ENCODE results near the gene LRRC27.
A peak's percentile ranks its signal among the peaks of the same experiment; 100 is the strongest.
"Not testable (repeated sequence)": the region's sequence is repeated elsewhere in the genome, so short reads cannot be mapped to it uniquely, and the experiment has no call there.

Gene LRRC27

DNA sequence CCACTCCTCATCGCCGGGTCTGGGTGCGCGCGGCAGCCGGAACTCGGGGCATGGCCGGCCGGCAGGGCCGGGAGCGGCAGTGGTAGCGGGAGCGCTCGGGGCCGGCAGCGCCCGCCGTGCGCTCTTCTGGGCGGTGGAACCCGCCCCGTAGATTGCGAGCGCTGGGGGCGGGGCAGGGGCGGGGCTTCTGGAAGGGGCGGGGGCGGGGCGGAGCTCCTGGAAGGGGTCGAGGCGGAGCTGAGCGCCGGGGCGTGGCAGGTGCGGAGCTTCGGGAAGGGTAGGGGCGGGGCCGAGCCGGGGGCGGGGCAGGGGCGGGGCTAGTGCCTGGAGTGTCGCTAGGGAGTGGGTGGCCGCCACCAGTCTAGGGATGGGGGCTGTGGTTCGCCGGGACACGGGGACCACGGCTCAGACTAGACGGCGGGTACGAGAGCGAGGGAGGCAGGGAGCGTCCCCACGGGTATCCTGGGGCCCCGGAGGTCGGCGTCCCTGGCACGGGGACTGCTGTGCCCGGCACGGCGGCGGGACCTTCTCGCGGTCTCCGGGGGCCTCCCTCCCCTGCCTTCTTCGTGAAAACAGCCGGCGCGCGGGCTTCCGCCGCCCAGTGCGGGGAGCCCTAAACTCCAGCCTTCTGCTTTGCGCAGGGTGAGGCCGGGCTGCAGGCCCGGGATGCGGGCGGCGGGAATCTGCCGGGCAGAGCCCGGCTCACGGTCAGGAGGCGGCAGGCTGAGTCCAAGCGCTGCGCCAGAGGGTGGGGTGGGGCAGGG, 24.0 kb upstream of the LRRC27 start, which contains the start of gene STK32C:
TSS of gene STK32C (minus strand) at position 128 of the 764 bp plus-strand sequence. CDS start at position 11, 117 bp downstream.
- H3K27ac Mint-ChIP-seq: peak within 1 kb of the TSS; percentile 74
- DNase-seq: peak; percentile 93
- peaks cover 17% of the 10 kb centered on the region for H3K4me1 Mint-ChIP-seq (ENCODE audit: low read depth)
- peaks cover 3% of the 10 kb centered on the region for H3K36me3 Mint-ChIP-seq (ENCODE audit: low read depth)
- no peaks in the 10 kb centered on the region for H3K9me3 Mint-ChIP-seq
- peaks cover 17% of the 10 kb centered on the region for H3K27me3 Mint-ChIP-seq
- peak within 1 kb of the TSS; percentile 88 for H3K4me3 Mint-ChIP-seq

DNA sequence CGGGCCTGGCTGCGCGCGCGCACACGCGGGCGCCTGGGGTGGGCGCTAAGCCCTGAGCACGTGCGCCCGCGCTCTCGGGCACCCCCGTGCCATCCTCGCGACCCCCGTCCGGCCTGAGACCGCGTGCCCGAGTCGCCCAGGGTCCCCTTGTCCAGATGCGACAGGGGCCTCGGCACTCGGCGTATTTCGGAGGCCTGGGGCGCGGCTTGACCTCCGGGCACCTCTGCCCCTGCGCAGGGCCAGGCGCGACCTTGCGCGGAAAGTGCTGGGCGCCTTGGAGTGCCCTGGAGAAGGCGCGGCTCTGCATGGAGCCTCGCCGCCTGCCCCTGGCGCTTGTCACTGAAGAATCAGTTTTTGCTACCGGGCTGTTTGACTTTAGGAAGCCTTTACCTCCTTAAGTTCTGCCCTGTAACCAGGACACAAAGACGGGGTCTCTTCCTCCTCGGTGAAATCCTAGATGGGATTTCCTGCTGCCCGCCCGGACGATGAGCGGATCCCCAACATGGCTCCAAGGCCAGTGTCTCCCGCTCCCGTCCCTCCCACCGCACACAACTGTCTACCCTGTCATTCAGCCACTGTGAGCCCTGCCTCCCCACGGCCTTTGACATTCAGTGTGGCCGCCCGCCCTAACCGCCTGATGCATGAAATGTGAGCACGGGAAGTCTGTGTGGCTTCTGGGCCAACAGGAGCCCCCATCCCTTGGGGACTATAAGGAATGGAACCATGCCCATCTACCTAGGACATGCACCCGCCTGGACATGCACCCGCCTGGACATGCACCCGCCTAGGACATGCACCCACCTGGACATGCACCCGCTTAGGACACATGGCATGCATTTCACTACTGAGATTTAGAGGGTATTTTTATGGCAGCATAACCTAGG, 23.2 kb upstream of the LRRC27 start:
- H3K4me1 Mint-ChIP-seq (ENCODE audit: low read depth): peaks cover 17% of the 10 kb centered on the region
- no peak for DNase-seq
- no peaks in the 10 kb centered on the region for H3K9me3 Mint-ChIP-seq
- H3K36me3 Mint-ChIP-seq (ENCODE audit: low read depth): peaks cover 3% of the 10 kb centered on the region
- H3K27ac Mint-ChIP-seq: no peak overlapping the region
- peak overlapping the region; percentile 62 for H3K4me3 Mint-ChIP-seq
- peaks cover 17% of the 10 kb centered on the region for H3K27me3 Mint-ChIP-seq

DNA sequence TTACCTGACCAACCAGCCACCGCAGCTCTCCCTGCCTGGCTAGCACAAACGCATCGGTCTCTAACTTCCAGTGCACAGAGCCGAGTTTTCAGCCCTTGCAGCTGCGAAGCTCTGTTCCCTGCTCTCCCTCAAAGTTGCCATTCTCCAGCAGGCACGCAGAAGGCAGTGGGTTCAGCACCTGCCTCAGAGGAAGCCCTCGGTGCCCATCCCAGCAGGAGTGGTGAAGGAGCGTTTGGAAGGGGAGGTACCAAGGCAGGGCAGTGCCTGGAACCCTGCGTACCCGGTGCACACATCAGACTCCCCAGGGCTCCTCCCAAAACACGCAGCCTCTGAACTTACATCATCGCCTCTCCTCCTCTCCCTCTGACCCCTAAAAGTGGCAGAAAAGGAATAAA, 22.5 kb upstream of the LRRC27 start:
- Mint-ChIP-seq H3K27me3 (peaks cover 17% of the 10 kb centered on the region), H3K4me1 (ENCODE audit: low read depth) (peaks cover 17% of the 10 kb centered on the region), H3K36me3 (ENCODE audit: low read depth) (peaks cover 3% of the 10 kb centered on the region), H3K9me3 (no peaks in the 10 kb centered on the region), H3K4me3 (no peak overlapping the region), H3K27ac (no peak overlapping the region)
- DNase-seq: peak; percentile 32

DNA sequence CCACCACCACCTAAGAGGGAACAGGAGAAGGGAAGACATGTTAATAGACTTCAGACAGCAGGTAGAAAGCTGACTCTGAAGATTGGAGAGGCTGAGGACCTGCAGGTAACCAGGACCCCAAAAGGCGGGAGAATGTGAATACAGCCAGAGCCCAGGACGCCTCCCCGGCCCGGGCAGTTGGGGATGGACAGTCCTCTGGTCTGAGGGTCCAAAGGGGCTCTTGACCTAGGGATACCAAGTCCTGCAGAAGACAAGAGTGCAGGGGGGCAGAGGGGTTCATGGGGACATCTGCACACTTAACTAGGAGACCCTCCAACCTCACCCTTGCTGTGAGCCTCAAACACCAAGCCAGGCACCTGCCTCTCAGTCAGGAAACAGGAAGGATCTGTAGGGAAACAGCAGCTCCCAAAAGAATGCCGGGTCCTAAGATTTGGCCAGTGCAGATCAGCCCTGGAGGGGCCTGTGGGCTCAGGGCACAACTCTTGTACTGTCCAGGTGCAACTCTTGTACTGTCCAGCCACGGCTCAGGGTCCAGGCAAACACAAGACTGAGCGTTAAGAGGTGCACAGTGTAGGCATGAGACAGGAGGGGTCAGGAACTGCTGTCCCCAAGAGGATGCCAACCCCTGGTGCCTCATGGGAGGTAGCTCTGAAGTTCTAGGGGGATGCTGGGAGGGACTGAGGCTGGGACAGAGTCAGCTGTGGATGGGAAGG, 22.0 kb upstream of the LRRC27 start:
- peaks cover 17% of the 10 kb centered on the region for H3K4me1 Mint-ChIP-seq (ENCODE audit: low read depth)
- H3K27ac Mint-ChIP-seq: no peak overlapping the region
- H3K36me3 Mint-ChIP-seq (ENCODE audit: low read depth): peaks cover 3% of the 10 kb centered on the region
- H3K27me3 Mint-ChIP-seq: peaks cover 17% of the 10 kb centered on the region
- H3K4me3 Mint-ChIP-seq: no peak overlapping the region
- no peaks in the 10 kb centered on the region for H3K9me3 Mint-ChIP-seq
- peak; percentile 30 for DNase-seq

DNA sequence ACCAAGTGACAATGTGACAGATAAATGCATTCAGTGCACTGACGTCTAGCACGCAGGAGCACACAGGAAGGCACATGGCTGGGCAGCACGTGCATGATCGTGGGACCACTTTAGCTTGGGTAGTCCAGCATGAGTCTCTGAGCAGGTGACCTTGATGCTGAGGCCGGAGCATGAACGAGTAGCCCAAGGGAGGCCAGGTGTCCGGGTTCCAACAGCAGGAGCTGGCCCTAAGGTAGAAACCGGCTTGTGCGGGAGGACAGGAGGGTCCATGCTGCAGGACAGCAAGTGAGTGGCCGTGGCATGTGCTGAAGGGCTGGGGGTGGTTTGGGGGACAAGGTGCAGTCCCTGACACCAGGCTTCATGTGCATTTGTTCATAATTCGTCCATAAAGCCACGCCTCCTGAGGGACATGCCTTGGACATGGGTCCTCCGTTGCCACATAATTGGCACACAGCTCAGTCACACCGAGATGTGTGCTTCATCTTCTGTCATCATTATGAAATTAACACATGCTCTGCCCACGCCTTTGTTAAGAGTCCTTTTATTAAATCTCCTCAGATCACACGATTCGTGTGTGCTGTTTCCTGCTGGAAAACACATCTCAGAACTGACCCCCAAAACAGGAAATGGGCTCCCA, 21.2 kb upstream of the LRRC27 start:
- peaks cover 17% of the 10 kb centered on the region for H3K4me1 Mint-ChIP-seq (ENCODE audit: low read depth)
- DNase-seq: peak; percentile 29
- H3K27me3 Mint-ChIP-seq: peaks cover 17% of the 10 kb centered on the region
- peaks cover 3% of the 10 kb centered on the region for H3K36me3 Mint-ChIP-seq (ENCODE audit: low read depth)
- H3K9me3 Mint-ChIP-seq: no peaks in the 10 kb centered on the region
- H3K27ac Mint-ChIP-seq: no peak overlapping the region
- no peak overlapping the region for H3K4me3 Mint-ChIP-seq

DNA sequence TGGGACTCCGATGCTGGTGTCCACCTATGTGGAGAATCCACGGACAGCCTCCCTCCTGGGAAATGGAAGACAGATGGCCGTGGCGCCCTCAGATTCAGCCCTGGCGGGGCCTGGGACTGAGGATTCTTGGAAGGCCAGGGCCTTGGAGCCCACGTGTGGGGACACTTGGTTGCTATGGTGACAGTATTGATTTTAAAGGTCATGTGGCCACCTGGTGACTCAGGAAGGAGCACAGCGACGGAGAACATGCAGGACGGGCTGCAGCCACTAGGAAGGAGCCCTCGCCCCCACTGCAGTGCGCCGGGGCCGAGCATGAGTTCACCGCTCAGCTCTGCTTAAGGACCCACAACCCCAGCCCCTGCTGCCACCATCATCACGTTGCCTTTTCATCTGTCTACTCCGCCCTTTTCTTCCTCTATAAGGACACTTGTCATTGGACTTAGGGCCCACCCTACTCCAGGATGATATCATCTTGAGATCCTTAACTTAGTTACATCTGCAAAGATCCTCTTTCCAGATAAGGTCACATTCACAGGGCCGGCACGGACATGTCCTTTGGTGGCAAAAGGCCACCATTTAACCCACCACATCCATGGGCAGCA, 20.6 kb upstream of the LRRC27 start:
- Mint-ChIP-seq H3K27ac (no peak overlapping the region), H3K4me3 (no peak overlapping the region), H3K36me3 (ENCODE audit: low read depth) (peaks cover 3% of the 10 kb centered on the region), H3K9me3 (no peaks in the 10 kb centered on the region), H3K4me1 (ENCODE audit: low read depth) (peaks cover 15% of the 10 kb centered on the region), H3K27me3 (peaks cover 13% of the 10 kb centered on the region)
- DNase-seq: peak; percentile 28

DNA sequence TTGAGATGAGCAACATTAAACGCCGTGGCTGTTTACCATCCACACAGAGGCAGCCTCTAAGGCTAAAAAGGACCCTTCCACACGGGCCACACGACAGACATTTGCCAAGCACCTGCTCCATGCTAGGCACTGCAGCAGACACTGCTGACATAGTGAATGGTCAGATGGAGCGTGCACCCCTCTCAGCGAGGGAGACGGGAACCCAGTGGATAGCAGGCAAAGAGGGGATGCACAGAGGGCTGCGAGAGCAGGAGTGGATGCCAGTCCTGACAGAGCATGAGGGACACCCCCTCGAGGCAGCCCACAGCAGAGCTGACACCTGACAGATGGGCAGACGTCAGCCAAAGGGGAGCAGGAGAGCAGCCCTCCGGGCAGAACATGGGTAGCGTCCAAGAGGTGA, 18.7 kb upstream of the LRRC27 start:
- Mint-ChIP-seq H3K27me3 (peaks cover 9% of the 10 kb centered on the region), H3K4me3 (no peak overlapping the region), H3K9me3 (no peaks in the 10 kb centered on the region), H3K36me3 (ENCODE audit: low read depth) (no peaks in the 10 kb centered on the region), H3K4me1 (ENCODE audit: low read depth) (peaks cover 12% of the 10 kb centered on the region), H3K27ac (no peak overlapping the region)
- no peak for DNase-seq

DNA sequence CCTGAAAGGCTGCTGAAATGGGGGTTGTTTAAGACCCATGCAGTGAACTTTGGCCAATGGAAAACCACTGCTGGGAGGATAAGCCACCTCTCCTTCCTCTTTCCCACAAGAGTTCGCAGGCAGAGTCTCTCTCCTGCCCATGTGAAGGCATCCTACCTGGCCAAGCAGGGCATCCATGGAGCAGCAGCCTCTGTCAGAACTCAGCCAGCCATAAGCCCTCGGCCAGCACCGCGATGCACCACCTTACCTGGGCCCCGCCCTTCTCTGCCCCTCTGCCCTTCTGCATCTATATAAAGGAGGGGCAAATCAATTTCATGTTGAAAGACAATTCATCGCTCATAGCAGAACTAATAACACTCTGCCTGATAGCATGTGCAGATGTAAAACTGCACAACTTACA, 18.1 kb upstream of the LRRC27 start:
- Mint-ChIP-seq H3K36me3 (ENCODE audit: low read depth) (no peaks in the 10 kb centered on the region), H3K4me3 (no peak overlapping the region), H3K9me3 (no peaks in the 10 kb centered on the region), H3K27me3 (peaks cover 9% of the 10 kb centered on the region), H3K4me1 (ENCODE audit: low read depth) (peaks cover 11% of the 10 kb centered on the region), H3K27ac (no peak overlapping the region)
- DNase-seq: no peak

DNA sequence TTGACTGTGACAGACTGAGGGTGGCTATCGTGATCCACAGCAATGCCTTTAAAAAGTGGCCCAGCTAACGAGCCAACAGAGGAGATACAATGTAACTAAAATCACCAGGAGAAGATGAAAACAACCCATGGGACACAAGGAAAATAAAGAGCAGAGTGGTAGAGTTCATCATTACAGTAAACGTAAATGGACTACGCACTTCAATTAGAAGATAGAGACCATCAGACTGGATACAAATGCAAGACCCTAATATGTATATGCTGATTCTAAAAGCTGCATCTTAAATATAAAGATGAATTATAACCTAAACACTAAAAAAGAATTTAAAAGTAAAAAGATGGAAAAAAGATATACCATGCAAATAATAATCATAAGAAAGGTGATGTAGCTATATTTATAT, 17.7 kb upstream of the LRRC27 start:
- Mint-ChIP-seq H3K27ac (no peak overlapping the region), H3K4me1 (ENCODE audit: low read depth) (peaks cover 8% of the 10 kb centered on the region), H3K36me3 (ENCODE audit: low read depth) (no peaks in the 10 kb centered on the region), H3K9me3 (no peaks in the 10 kb centered on the region), H3K4me3 (no peak overlapping the region), H3K27me3 (peaks cover 6% of the 10 kb centered on the region)
- DNase-seq: no peak

DNA sequence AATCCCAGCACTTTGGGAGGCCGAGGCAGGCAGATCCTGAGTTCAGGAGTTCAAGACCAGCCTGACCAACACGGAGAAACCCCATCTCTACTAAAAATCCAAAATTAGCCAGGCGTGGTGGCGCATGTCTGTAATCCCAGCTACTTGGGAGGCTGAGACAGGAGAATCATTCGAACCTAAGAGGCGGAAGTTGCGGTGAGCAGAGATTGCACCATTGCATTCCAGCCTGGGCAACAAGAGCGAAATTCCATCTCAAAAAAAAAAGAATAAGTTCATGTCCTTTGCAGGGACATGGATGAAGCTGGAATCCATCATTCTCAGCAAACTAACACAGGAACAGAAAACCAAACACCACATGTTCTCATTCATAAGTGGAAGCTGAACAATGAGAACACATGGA, 17.1 kb upstream of the LRRC27 start:
- H3K4me1 Mint-ChIP-seq (ENCODE audit: low read depth): peaks cover 14% of the 10 kb centered on the region
- H3K27me3 Mint-ChIP-seq; H3K27ac Mint-ChIP-seq; H3K9me3 Mint-ChIP-seq; H3K36me3 Mint-ChIP-seq (ENCODE audit: low read depth); H3K4me3 Mint-ChIP-seq; DNase-seq: not testable (repeated sequence)

DNA sequence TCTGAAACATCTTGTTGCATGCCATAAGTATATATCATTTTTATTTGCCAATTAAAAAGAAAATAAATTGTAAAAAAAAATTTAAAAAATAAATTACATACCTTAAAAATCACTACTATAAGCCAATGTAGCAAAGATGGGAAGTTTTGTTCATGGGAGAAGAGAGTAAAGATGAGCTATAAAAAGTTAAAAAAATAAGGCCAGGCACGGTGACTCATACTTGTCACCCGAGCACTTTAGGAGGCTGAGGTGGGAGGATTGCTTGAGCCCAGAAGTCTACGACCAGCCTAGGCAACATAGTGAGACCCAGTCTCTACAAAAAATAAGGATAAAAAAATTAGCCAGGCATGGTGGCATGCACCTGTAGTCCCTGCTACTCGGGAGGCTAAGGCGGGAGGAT, 15.9 kb upstream of the LRRC27 start:
- no peak overlapping the region for H3K4me3 Mint-ChIP-seq
- DNase-seq: no peak

DNA sequence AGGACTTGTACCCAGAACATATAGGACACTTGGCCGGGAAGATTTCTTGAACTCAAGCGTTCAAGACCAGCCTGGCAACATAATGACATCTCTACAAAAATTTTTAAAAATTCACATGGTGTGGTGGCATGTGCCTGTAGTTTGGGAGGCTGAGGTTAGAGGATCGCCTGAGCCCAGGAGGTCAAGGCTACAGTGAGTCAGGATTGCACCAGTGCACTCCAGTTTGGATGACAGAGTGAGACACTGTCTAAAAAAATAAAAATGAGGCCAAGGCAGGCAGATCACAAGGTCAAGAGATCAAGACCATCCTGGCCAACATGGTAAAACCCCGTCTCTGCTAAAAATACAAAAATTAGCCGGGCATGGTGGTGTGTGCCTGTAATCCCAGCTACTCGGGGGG, 14.5 kb upstream of the LRRC27 start:
- H3K4me3 Mint-ChIP-seq; DNase-seq; H3K36me3 Mint-ChIP-seq (ENCODE audit: low read depth); H3K27me3 Mint-ChIP-seq; H3K9me3 Mint-ChIP-seq; H3K27ac Mint-ChIP-seq: not testable (repeated sequence)
- peaks cover 16% of the 10 kb centered on the region for H3K4me1 Mint-ChIP-seq (ENCODE audit: low read depth)

More for the DNA sequence above, 15.9 kb upstream of the LRRC27 start:
- Mint-ChIP-seq H3K4me1 (ENCODE audit: low read depth) (peaks cover 17% of the 10 kb centered on the region), H3K36me3 (ENCODE audit: low read depth) (no peaks in the 10 kb centered on the region), H3K9me3 (no peaks in the 10 kb centered on the region), H3K27ac (no peak overlapping the region), H3K27me3 (no peaks in the 10 kb centered on the region)

DNA sequence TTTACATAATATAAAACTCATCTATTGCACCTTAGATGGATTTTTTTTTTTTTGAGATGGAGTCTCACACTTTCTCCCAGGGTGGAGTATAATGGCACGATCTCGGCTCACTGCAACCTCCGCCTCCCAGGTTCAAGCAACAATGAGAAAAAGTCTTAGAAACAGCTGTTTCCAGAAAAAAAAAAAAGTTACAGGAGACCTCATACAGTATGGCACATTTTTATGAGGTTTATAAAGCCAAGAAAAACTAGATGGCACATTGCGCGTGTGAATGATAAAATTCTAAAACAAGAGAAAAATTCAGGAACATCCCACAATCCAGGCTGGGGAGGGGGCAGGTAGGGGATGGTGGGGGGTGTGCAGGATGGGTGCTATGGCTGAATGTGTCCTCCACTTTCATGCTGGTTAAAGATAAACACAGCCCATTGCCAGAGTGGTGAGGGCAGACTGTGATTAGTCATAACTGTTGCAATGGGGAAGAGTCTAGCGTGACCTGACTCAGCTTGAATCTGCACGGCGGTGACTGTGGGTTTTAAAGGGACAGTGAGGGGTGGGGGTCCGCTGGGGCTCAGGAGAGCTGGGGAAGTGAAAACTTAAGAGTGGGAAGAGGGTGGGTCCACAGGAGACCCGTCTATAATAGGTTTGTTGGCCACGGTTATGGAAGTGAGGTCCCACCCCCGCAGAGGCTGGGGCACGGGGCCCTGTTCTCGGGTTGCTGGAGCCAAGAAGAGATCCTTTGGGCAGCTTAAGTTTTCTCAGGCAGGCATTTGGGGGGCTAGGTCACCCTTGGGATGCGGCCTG, 11.9 kb upstream of the LRRC27 start:
- Mint-ChIP-seq H3K4me1 (ENCODE audit: low read depth) (peaks cover 22% of the 10 kb centered on the region), H3K4me3 (no peak overlapping the region), H3K27me3 (no peaks in the 10 kb centered on the region), H3K36me3 (ENCODE audit: low read depth) (peaks cover 10% of the 10 kb centered on the region), H3K9me3 (no peaks in the 10 kb centered on the region), H3K27ac (peak overlapping the region; percentile 41)
- peak; percentile 53 for DNase-seq
